Activated CD4-positive, alpha-beta T cell treated with anti-CD3 and anti-CD28 coated beads, Interleukin-2, amount 10 ng/mL, durations not matched to agents 24 days and 14 days (primary cell): Measurements from ENCODE around the gene SLPI. TPM values are rescaled to one million over a fixed set of nuclear protein-coding genes. Genes with fewer than 3 reads are reported as not detected.

Experiments used
- DNase-seq: peaks from one replicate; pipeline ENCODE4 v3.0.0; 2022
- H3K27ac Mint-ChIP-seq: one replicate; pipeline ENCODE4 v1.8.0; 2022; ENCODE audit warnings: mild to moderate bottlenecking, mixed read lengths
- H3K27me3 Mint-ChIP-seq: one replicate; pipeline ENCODE4 v1.8.0; 2022; ENCODE audit warnings: mixed read lengths
- H3K36me3 Mint-ChIP-seq: one replicate; pipeline ENCODE4 v1.8.0; 2022; ENCODE audit warnings: low read depth, mild to moderate bottlenecking, mixed read lengths
- H3K4me1 Mint-ChIP-seq: one replicate; pipeline ENCODE4 v1.8.0; 2021; ENCODE audit warnings: mixed read lengths
- H3K4me3 Mint-ChIP-seq: one replicate; pipeline ENCODE4 v1.8.0; 2022; ENCODE audit warnings: mild to moderate bottlenecking, moderate library complexity, mixed read lengths
- H3K9me3 Mint-ChIP-seq: one replicate; pipeline ENCODE4 v1.8.0; 2021; ENCODE audit warnings: mixed read lengths
- intact Hi-C: fragments of 100-400 bp; cut with micrococcal nuclease; formaldehyde crosslinking; loops from one replicate; pipeline ENCODE4 v1.15.1; 2023
- total RNA-seq: library from RNA; stranded (reverse); gene quantifications from 2 replicates; pipeline ENCODE4 v1.2.3, GENCODE V29; 2022

SLPI gene, protein sequence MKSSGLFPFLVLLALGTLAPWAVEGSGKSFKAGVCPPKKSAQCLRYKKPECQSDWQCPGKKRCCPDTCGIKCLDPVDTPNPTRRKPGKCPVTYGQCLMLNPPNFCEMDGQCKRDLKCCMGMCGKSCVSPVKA
- not detected in 2 replicates for total RNA-seq

DNA sequence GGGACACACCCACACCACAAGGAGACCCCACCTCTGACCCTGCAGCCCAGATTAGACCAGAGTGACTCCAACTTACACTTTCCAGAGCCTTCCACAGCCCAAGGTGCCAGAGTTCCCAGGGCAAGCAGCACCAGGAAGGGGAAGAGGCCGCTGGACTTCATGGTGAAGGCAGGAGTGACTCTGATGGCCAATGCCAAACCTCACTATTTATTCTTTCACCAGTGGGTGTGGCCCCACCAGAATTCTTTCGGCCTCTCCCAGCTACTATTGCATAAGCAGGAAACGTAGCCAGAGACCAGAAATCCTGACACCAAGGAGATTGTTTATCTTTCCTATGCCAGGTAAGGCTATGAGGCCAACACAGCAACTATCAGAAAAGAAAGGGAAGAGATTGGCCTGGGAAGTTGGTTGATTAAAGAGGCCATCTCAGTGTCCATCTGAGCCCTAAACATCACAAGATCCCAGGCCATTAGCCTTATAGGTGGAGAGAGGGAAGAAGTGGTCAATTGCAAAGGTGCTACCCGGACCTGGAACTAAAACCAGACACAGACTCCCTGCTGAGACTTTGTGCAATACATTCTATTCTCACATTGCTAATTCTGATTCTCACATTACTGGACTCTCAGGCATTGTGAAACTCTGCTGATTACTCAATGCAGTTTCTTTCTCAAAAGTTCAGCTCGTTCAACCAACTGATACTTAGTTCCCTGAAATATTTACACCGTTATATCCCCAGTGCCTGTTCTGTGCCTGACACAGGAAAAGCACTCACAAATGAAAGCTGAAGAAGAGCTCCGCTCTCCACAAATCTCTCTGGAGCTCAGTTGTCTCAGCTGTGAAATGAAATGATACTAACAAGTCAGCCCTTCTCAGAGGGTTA is at the start of gene SLPI:
SLPI (minus strand) TSS at position 182 of the 880 bp plus-strand sequence; CDS start at position 161, 21 bp downstream.
- Mint-ChIP-seq H3K27me3 (peaks cover 31% of the 10 kb centered on the region), H3K4me3 (no peak within 1 kb of the TSS)
- intact Hi-C loops = no loop called here

DNA sequence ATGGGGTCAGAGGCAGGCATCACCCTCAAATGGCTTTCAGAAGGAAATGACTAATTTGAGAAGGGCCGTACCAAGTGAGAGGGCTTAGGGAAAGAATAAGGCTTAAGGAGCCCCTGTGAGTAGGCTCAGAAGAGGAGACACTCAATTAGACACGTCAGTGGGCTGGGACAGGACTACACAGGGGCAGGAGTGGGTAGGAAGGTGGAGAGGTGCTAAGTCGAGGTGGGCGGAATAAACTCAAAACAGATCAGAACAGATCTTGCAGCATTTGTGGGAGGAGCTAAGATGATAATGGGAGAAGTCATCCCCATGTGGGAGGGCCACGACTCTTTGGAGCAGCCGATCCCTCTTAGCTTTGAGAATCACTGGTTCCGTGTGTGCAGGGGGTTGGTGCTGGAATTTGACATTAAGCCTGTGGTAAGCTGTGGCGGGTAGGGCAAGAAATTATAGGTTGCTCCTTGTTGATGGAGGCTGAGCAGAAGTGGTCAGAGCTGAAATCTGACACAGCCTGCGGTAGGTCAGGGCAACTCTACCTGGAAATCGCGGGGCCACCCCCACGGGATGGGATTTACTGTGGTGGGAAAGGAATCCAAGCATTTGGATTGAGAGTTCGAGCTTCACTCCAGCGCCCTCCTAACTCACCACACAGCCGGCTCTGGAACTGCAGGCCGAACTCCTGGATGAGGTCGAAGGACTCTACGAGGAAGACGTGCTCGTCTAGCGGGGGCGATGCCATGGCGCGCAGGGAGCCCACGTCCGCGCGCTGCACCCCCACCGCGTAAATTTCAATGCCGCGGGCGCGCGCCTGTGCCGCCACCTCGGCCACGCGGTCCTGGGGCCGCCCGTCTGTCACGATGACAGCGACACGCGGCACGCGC is 49.5 kb upstream of the SLPI start:
- Mint-ChIP-seq H3K27ac (peak overlapping the region; percentile 60), H3K27me3 (peaks cover 15% of the 10 kb centered on the region), H3K36me3 (peaks cover 5% of the 10 kb centered on the region), H3K9me3 (no peaks in the 10 kb centered on the region), H3K4me3 (peak overlapping the region; percentile 18), H3K4me1 (peaks cover 31% of the 10 kb centered on the region)
- intact Hi-C loops = loop anchor here (5.0 kb wide), 1 partner anchor 448 kb away; no protein-coding TSS in a partner anchor
- no peak for DNase-seq

More for the DNA sequence above, at the start of gene SLPI:
- Mint-ChIP-seq H3K4me1 (peaks cover 7% of the 10 kb centered on the region), H3K27ac (no peak within 1 kb of the TSS), H3K36me3 (no peaks in the 10 kb centered on the region), H3K9me3 (no peaks in the 10 kb centered on the region)
- DNase-seq = no peak

DNA sequence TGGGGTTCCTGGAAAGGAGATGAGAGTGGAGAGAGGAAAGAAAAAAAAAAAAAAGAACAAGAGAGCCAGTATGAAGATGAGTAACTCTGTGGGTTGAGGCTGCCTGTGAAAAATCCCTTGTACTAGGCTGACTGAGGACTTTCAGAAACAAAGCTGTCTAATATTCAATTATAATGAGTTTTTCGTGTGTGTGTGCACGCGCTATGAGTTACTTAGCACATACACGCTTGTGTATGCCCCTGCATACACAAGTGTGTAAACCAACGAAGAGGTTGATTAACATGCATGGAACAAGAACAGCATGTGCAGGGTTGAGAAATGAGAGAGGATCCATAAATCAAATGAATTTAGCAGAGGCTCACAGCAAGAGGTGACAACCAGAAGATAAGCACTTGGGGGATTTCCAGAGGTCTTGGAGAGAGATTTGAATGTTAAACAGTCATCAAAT is 47.5 kb upstream of the SLPI start:
- Mint-ChIP-seq H3K27me3 (peaks cover 11% of the 10 kb centered on the region), H3K27ac (peak overlapping the region; percentile 60), H3K4me1 (peaks cover 31% of the 10 kb centered on the region), H3K4me3 (peak overlapping the region; percentile 15), H3K9me3 (no peaks in the 10 kb centered on the region), H3K36me3 (peaks cover 5% of the 10 kb centered on the region)
- intact Hi-C loops = loop anchor here (1.0 to 5.0 kb wide), 2 partner anchors 11 to 450 kb away; no protein-coding TSS in a partner anchor
- no peak for DNase-seq

DNA sequence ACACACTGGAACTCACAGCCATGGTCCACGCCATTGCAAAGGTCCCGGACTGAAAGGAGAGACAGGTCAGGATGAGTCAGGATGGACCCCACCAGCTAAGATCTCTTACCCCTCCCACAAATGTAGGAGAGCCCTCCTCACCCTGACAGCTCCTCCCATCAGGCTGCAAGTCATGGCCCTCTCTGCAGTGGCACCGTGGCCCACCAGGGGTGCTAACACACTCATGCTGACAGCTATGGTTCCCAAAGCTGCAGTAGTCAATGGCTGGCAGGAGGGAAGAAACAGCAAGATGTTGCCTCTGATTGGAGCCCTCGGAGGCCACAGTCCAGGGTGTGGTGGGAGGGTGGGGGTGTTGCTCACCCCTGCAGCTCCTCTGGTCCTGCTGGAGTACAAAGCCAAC is 46.6 kb upstream of the SLPI start:
- intact Hi-C loops = loop anchor here (1.0 to 5.0 kb wide), 2 partner anchors 10 to 451 kb away; no protein-coding TSS in a partner anchor
- Mint-ChIP-seq H3K27ac (no peak overlapping the region), H3K9me3 (no peaks in the 10 kb centered on the region), H3K4me3 (no peak overlapping the region), H3K27me3 (peaks cover 14% of the 10 kb centered on the region), H3K4me1 (peaks cover 34% of the 10 kb centered on the region), H3K36me3 (peaks cover 5% of the 10 kb centered on the region)
- peak; percentile 80 for DNase-seq

DNA sequence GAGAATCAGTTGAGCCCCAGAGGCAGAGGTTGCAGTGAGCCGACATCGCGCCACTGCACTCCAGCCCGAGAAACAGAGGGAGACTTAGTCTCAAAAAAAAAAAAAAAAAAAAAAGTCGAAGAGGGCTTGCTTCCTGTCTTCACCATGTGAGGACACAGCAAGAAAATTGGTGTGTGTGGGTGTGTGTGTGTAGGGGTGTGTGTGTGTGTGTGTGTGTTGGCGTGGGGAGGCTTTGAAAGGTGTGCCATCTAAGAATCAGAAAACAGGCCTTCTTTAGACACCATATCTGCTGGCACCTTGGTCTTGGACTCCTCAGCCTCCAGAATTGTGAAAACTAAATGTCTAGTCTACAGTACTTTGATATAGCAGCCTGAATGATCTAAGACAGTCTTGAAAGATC is 45.4 kb upstream of the SLPI start:
- Mint-ChIP-seq H3K4me3 (no peak overlapping the region), H3K4me1 (peaks cover 34% of the 10 kb centered on the region), H3K9me3 (no peaks in the 10 kb centered on the region), H3K27ac (no peak overlapping the region), H3K36me3 (peaks cover 5% of the 10 kb centered on the region), H3K27me3 (peaks cover 13% of the 10 kb centered on the region)
- no peak for DNase-seq
- intact Hi-C loops = loop anchor here (5.0 kb wide), 1 partner anchor 453 kb away; no protein-coding TSS in a partner anchor

DNA sequence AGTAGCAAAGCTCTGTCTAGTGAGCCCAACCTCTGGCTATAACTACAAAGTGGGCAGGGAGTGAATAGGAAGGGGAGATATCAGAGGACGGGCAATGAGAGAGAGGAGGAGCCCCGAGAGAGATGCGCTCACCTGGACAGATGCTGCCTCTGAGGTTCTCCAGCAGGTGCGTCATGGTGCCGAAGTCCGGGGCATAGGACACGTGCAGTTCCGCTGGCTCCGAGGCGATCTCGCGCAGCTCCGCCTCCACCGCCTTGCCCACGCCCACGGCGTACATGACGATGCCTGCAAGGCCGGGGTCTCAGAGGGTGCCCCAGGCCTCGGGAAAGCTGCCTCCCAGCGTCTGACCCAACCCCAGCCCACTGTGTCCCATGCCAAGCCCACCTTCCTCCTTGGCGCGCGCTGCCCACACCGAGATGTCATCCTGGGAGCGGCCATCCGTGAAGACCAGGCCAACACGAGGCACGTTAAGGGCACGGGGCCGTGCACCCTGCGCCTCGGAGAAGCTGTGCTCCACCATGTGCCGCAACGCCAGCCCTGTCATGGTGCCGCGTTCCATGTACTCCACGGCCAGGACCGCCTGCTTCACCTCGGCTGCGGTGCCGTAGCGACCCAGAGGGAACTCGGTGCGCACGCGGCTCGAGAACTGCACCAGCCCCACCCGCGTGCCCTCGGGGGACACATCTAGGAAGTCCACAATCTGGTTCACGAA is 43.6 kb upstream of the SLPI start:
- no peaks in the 10 kb centered on the region for H3K36me3 Mint-ChIP-seq
- no peak overlapping the region for H3K4me3 Mint-ChIP-seq
- no peak for DNase-seq
- peaks cover 28% of the 10 kb centered on the region for H3K4me1 Mint-ChIP-seq
- peaks cover 12% of the 10 kb centered on the region for H3K27me3 Mint-ChIP-seq
- H3K27ac Mint-ChIP-seq = no peak overlapping the region
- intact Hi-C loops = no loop called here
- H3K9me3 Mint-ChIP-seq = no peaks in the 10 kb centered on the region

DNA sequence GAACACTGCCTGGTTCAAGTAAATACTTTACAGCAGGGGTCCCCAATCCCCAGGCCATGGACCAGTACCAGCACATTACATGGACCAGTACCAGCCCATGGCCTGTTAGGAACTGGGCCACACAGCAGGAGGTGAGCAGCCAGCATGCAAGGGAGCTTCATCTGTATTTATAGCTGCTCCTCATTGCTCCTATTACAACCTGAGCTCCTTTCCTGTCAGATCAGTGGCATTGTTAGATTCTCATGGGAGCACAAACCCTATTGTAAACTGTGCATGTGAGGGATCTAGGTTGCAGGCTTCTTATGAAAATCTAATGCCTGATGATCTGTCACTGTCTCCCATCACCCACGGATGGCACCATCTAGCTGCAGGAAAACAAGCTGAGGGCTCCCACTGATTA is 40.3 kb upstream of the SLPI start:
- DNase-seq = no peak
- Mint-ChIP-seq H3K4me3 (no peak overlapping the region), H3K4me1 (peaks cover 15% of the 10 kb centered on the region), H3K9me3 (no peaks in the 10 kb centered on the region), H3K36me3 (no peaks in the 10 kb centered on the region), H3K27ac (no peak overlapping the region), H3K27me3 (peaks cover 26% of the 10 kb centered on the region)
- intact Hi-C loops = loop anchor here (5.0 kb wide), 1 partner anchor 197 kb away; no protein-coding TSS in a partner anchor

DNA sequence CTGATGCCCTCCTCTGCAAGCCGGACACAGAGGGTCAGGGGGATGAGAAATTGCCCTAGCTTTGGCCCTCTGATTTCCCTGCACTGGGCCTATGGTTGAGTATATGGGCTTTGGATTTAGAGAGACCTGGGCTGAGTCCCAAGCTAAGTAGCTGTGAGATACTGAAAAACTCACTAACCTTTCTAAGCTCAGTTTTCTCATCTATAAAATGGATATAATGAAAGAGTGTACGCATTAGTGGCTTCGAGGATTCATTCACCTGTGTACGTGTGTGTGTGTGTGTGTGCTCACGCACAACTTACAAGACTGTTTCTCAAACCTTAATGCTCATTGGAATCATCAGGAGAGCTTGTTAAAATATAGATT is 39.6 kb upstream of the SLPI start:
- H3K4me3 Mint-ChIP-seq = peak overlapping the region; percentile 81
- H3K4me1 Mint-ChIP-seq = peaks cover 13% of the 10 kb centered on the region
- no peaks in the 10 kb centered on the region for H3K36me3 Mint-ChIP-seq
- no peak overlapping the region for H3K27ac Mint-ChIP-seq
- peaks cover 26% of the 10 kb centered on the region for H3K27me3 Mint-ChIP-seq
- no peak for DNase-seq
- H3K9me3 Mint-ChIP-seq = no peaks in the 10 kb centered on the region
- intact Hi-C loops = loop anchor here (5.0 kb wide), 1 partner anchor 197 kb away; no protein-coding TSS in a partner anchor

DNA sequence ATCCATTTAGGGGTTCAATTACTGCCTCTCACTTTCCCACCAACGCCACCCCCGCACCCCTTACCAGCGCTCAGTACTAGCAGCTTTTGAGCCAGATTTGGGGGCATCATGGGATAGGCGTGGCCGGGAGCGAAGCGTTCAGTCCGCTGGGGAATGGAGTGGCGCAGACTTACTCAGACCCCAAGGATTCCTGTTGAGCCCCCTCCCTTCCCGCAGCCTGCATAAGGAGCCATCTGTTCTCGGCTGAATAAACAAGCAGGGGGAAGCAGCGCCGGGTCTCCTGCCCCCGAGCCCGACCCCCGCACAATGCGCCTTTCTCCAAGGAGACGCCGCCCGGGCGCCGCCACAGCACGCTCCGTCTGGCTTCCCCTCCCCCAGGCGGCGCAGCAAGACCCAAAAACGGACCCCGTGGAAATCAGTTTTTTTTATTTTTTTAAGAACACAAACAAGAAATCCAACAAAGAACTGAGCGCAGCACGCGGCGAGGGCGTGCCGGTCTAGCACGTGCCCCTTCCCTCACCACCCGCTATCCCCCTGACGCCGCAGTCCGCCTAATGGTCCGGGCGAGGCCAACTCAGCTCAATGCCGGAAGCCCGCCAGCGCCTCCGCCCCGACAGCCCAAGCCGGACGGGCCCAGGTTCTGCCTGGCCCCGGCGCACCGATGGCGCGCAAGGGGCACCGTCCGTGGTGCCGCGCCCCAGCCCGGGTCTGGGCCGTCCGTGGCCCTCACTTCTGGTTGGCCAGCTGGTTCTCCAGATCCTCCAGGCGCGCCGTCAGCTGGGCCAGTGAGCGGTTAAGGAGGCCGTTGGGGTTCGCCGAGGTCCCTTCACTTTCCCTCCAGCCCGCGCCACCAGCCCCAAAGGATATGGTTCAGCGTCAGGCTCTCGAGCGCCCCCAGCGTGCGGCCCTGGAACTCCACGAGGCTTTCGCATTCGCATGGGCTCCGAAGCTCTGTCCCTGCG is 39.0 kb upstream of the SLPI start:
- H3K9me3 Mint-ChIP-seq = no peaks in the 10 kb centered on the region
- H3K27ac Mint-ChIP-seq = no peak overlapping the region
- peaks cover 13% of the 10 kb centered on the region for H3K4me1 Mint-ChIP-seq
- peak; percentile 96 for DNase-seq
- peaks cover 32% of the 10 kb centered on the region for H3K27me3 Mint-ChIP-seq
- peak overlapping the region; percentile 81 for H3K4me3 Mint-ChIP-seq
- intact Hi-C loops = loop anchor here (5.0 kb wide), 1 partner anchor 196 kb away; no protein-coding TSS in a partner anchor
- H3K36me3 Mint-ChIP-seq = no peaks in the 10 kb centered on the region

DNA sequence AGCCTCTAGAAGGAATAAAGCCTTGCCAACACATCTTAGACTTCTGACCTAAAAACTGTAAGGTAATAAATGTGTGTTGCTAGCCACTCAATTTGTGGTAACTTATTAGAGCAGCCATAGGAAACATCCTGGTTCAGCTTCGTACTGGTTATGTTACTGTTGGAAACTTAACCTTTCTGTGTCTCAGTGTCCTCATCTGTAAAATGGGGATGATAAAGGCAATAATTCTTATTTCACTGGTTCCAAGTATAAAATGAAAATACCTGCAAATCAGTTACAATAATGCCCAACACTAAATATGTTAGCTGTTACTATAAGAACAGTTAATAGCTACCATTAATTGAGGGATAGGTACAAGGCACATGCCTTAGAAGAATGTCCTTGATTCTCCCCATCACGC is 38.0 kb upstream of the SLPI start:
- Mint-ChIP-seq H3K4me1 (peaks cover 13% of the 10 kb centered on the region), H3K27ac (no peak overlapping the region), H3K27me3 (peaks cover 36% of the 10 kb centered on the region), H3K9me3 (no peaks in the 10 kb centered on the region), H3K36me3 (no peaks in the 10 kb centered on the region), H3K4me3 (peak overlapping the region; percentile 81)
- no peak for DNase-seq
- intact Hi-C loops = loop anchor here (5.0 kb wide), 1 partner anchor 195 kb away; no protein-coding TSS in a partner anchor

DNA sequence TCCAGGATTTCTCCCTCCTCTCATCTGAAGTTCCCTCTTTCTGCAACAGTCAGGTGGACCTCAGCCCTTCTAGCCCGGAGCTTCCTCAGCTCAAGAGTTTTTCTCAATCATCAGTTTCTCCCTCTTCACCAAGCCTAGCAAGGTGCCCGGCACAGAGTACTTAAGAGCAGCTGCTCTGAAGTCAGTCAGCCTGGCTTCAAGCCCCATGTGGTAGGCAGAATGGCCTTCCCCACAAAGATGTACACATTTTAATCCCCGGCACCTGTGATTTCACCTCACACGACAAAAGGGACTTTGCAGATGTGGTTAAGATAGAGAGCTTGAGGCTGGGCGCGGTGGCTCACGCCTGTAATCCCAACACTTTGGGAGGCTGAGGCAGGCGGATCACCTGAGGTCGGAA is 37.2 kb upstream of the SLPI start:
- H3K36me3 Mint-ChIP-seq = no peaks in the 10 kb centered on the region
- no peak for DNase-seq
- peaks cover 13% of the 10 kb centered on the region for H3K4me1 Mint-ChIP-seq
- no peaks in the 10 kb centered on the region for H3K9me3 Mint-ChIP-seq
- H3K4me3 Mint-ChIP-seq = no peak overlapping the region
- peaks cover 39% of the 10 kb centered on the region for H3K27me3 Mint-ChIP-seq
- no peak overlapping the region for H3K27ac Mint-ChIP-seq
- intact Hi-C loops = loop anchor here (1.0 to 5.0 kb wide), 4 partner anchors 10 to 247 kb away; no protein-coding TSS in a partner anchor
